ENCODE results near the gene SCG5. TPM values are rescaled to one million over a fixed set of nuclear protein-coding genes. Genes with fewer than 3 reads are reported as not detected.

SCG5 gene
- polyA plus RNA-seq, 1 experiment, result 9.4 TPM

GRCh38 chr15:32656496-32656895, 15.0 kb downstream of the SCG5 start:
- no peak overlapping the region for H3K4me3 ChIP-seq (ENCODE audit: low read depth, low read length)
- POLR2A ChIA-PET, result interaction anchor here (0.6 kb wide), 1 partner anchor 72 kb away, joined by 4 read pairs; no protein-coding TSS in a partner anchor
- CTCF ChIA-PET, result interaction anchor here (1.3 to 11.5 kb wide), 4 partner anchors 12 to 477 kb away, joined by 3 to 165 read pairs (median 7); no protein-coding TSS in a partner anchor
- DNase-seq (ENCODE audit: low read depth), result no peak
- TF ChIP-seq CTCF (IDR thresholded peaks at IDR 0.05; ENCODE audit: insufficient read depth, low read depth, low read length), result no peak
- no peaks in the 10 kb centered on the region for H3K27me3 ChIP-seq (ENCODE audit: control insufficient read depth, insufficient read depth, low read length)
- peaks cover 1% of the 10 kb centered on the region; the same call in 1 of the 2 replicates for H3K36me3 ChIP-seq (ENCODE audit: control insufficient read depth, insufficient read depth, low read length)

DNA sequence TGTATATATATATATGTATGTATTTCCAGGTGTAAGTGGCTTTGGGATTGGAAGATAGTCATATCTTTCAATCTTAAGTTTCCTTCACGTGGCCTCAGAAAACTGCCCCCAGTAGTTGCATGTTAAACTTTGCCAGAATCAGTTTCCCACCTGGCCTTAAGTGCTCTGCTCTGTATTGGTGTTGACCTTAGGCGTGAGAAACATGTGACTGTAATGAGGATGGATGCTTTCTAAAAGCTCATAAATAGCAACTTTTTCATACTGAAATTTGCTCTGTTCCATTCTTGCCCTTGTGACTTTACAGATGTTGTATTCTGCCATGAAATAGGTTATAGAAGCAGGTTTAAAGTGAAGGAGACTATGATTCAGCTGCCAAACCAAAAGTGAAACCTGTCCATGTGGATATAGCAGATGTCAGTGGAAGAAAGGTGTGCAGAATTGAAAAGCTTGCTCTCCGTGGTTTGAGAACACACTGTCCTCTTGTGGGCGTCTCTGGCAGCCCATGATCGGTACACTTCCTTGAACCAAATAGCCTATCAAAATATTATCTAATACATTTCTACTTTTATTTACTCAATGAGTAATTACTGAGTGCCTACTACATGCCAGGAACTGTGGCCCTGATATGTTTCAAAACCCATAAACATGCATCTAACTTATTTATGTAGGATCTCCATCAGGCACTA, 15.8 kb downstream of the SCG5 start:
- ChIA-PET CTCF (interaction anchor here (1.0 to 11.5 kb wide), 3 partner anchors 13 to 338 kb away, joined by 4 to 165 read pairs (median 6); no protein-coding TSS in a partner anchor), POLR2A (no interaction called here)
- peaks cover under 1% of the 10 kb centered on the region; the same call in 1 of the 2 replicates for H3K36me3 ChIP-seq (ENCODE audit: control insufficient read depth, insufficient read depth, low read length)
- DNase-seq (ENCODE audit: low read depth), result no peak
- no peak overlapping the region for H3K4me3 ChIP-seq (ENCODE audit: low read depth, low read length)
- H3K27me3 ChIP-seq (ENCODE audit: control insufficient read depth, insufficient read depth, low read length), result no peaks in the 10 kb centered on the region
- no peak for TF ChIP-seq CTCF (IDR thresholded peaks at IDR 0.05; ENCODE audit: insufficient read depth, low read depth, low read length)

DNA sequence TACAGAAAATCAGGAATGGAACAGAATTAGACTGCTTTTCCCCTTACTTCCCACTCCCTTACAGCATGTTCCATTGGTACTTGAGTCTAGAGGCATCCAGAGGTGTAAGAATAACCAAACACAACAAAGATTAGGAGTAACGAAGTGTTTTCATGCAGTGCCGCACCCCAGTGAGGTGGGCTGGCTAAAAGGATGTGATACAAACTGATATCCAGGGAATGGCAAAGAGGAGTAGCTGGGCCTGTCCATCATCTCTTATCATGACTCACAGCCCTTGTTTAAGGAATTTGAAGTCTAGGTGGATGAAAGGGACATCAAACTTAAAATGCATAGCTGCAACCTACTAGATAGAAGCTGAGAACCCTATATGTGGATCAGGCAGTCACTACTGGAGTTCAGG, 16.4 kb downstream of the SCG5 start:
- Histone ChIP-seq H3K36me3 (ENCODE audit: control insufficient read depth, insufficient read depth, low read length) (no peaks in the 10 kb centered on the region; the same call in 1 of the 2 replicates), H3K27me3 (ENCODE audit: control insufficient read depth, insufficient read depth, low read length) (no peaks in the 10 kb centered on the region), H3K4me3 (ENCODE audit: low read depth, low read length) (no peak overlapping the region)
- ChIA-PET CTCF (interaction anchor here (1.0 to 11.5 kb wide), 3 partner anchors 14 to 338 kb away, joined by 4 to 165 read pairs (median 6); no protein-coding TSS in a partner anchor), POLR2A (no interaction called here)
- no peak for TF ChIP-seq CTCF (IDR thresholded peaks at IDR 0.05; ENCODE audit: insufficient read depth, low read depth, low read length)
- no peak for DNase-seq (ENCODE audit: low read depth)

- Histone ChIP-seq H3K36me3 (ENCODE audit: control insufficient read depth, insufficient read depth, low read length) (no peaks in the 10 kb centered on the region; the same call in 1 of the 2 replicates), H3K4me3 (ENCODE audit: low read depth, low read length) (no peak overlapping the region), H3K27me3 (ENCODE audit: control insufficient read depth, insufficient read depth, low read length) (no peaks in the 10 kb centered on the region)
- ChIA-PET POLR2A (no interaction called here), CTCF (interaction anchor here (0.7 to 11.5 kb wide), 7 partner anchors 7 to 336 kb away, joined by 3 to 165 read pairs (median 4); no protein-coding TSS in a partner anchor)
- DNase-seq (ENCODE audit: low read depth), result no peak
- no peak for TF ChIP-seq CTCF (IDR thresholded peaks at IDR 0.05; ENCODE audit: insufficient read depth, low read depth, low read length)
Measured at GRCh38 chr15:32659340-32660155, 18.0 kb downstream of the SCG5 start.

- H3K4me3 ChIP-seq (ENCODE audit: low read depth, low read length), result no peak overlapping the region
- ChIA-PET CTCF (interaction anchor here (0.7 to 11.5 kb wide), 17 partner anchors 9 to 332 kb away, joined by 3 to 165 read pairs (median 10); no protein-coding TSS in a partner anchor), POLR2A (no interaction called here)
- no peaks in the 10 kb centered on the region for H3K27me3 ChIP-seq (ENCODE audit: control insufficient read depth, insufficient read depth, low read length)
- no peaks in the 10 kb centered on the region for H3K36me3 ChIP-seq (ENCODE audit: control insufficient read depth, insufficient read depth, low read length)
- no peak for TF ChIP-seq CTCF (IDR thresholded peaks at IDR 0.05; ENCODE audit: insufficient read depth, low read depth, low read length)
- no peak for DNase-seq (ENCODE audit: low read depth)
Measured at GRCh38 chr15:32663671-32664070, 22.2 kb downstream of the SCG5 start.
